GM18907 (cell line): Measurements from ENCODE around the gene DYNC2LI1.

ENCODE experiments used
- ATAC-seq: cut with Tn5 transposase; IDR thresholded peaks from one replicate; pipeline ENCODE4 v1.9.1; 2021; ENCODE audit warnings: mild to moderate bottlenecking, moderate library complexity; ENCODE audit not compliant: unreplicated experiment

The DYNC2LI1 gene

DNA sequence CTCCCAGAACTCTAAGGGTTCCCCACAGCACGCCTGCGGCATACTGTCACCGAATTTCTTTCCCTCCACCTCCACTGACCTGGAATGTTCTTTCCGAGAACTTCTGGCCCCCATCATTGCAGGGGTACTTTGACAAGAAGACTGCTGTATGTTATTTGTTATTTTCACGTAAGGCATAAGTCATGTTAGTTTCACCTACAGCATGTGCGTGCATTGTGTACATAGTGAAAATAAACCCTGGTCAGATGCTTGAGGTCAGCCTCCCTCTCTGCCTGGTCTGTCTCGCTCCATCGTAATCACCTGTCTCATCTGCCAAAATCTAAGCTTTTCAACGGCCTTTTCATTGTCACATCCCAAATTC is 69.0 kb downstream of the DYNC2LI1 start:
- ATAC-seq = no peak

DNA sequence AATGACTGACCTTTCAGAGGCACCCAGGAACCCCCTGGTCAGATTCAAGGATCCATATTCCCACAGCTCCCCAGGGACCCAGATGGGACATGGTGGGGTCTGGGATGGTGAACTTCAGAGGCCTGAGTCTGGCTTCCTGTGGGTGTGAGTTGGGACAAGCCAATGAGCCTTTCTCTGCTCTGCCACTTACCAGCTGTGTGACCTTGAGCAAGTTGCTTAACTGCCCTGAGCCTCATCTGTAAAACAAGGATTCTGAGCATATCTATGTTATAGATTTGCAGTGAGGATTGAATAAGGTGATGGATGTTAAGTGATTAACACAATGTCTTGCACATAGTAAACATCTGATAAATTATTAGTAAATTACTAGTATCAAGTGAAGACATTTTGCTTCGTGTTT is 71.3 kb downstream of the DYNC2LI1 start:
- ATAC-seq = no peak

DNA sequence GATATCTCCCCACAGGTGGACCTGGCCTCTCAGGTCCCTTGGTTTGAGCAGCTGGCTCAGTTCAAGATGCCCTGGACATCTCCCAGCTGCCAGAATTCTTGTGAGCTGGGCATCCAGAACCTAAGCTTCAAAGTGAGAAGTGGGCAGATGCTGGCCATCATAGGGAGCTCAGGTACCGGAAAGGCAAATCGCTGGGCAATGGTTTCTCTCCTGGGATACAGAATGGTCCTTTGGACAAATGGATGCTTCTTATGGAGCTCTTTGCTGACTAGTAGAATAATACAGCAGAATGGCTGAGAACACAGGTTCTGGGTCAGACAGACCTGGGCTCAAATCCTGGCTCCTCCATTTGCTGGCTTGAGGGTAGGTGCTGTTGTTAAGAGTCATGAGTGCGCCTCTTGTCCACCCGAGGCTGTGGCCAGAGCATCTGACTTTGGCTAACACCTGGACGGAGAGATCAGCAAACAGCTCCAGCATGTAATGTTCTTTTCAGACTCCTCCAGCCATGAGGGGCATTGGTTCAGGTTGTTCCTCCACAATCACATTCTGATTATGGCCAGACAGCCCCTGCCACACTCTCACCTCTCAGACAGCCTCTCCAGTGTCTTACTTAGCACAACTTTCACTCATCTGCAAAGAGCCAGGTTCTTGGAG is 72.4 kb downstream of the DYNC2LI1 start:
- no peak for ATAC-seq

DNA sequence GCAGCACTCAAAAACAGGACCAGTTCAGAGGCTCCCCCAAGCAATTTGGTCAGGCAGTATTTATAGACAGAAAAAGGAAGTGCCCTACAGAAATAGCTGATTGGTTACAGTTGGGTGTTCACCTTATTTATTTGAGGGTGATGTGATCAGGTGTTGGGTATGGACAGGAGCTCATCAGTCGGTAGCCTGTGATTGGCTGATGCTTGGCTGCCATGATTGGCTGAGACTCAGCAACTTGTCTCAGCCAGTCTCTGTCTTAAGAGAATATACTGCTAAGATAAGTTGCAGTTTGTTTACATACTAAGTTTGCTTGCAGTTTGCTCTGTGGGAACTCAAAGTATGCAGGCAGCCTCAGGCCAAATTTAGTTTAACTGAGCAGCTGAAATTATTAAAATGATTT is 74.4 kb downstream of the DYNC2LI1 start:
- no peak for ATAC-seq

DNA sequence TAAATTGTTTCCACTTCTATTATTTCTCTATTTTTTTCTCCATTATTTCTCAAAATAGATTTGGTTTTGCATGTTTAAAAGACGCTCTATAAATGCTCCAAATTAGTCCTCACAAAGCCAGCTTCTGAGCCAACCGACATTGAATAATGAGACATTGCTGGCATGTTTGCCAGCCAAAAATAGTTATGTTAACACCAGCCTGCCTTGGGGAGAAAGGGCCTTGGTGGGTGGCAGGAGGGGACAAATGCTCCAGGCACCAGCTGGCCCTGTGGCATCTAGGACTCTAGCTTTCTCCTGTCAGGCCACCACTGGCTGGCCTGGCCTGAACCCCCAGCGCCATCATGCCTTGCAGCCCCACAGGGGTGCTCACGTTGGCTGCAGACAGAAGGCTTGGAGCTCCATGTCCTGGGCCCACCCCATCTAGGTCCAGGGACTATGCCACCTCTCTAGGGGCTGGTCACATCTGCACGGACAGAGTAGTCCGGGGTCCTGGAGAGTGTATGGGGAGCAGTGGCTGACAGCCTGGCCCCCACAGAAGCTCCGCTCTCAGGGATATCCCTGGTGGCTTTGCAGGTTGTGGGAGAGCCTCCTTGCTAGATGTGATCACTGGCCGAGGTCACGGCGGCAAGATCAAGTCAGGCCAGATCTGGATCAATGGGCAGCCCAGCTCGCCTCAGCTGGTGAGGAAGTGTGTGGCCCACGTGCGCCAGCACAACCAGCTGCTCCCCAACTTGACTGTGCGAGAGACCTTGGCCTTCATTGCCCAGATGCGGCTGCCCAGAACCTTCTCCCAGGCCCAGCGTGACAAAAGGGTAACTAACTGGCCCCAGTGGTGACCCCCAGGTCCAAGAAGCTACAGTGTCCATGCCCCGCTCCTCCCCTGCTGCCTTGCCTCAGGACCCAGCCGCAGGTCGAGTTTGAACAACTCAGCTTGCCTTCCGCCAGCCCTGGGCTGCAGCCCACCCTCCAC is 77.5 kb downstream of the DYNC2LI1 start:
- no peak for ATAC-seq

DNA sequence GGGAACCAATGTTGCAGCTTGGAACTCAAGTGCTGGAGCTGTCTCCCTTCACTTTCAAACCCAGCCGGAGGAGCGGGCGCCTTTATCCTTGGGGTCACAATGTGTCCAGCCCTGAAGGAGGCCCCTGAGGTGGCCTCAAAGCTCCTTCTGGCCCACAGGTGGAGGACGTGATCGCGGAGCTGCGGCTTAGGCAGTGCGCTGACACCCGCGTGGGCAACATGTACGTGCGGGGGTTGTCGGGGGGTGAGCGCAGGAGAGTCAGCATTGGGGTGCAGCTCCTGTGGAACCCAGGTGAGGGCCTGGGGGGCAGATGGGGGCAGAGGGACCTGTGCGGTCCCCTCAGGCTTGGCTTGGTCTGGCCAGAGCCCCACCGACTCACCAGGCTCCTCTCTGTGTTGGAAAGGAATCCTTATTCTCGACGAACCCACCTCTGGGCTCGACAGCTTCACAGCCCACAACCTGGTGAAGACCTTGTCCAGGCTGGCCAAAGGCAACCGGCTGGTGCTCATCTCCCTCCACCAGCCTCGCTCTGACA is 78.4 kb downstream of the DYNC2LI1 start:
- no peak for ATAC-seq

DNA sequence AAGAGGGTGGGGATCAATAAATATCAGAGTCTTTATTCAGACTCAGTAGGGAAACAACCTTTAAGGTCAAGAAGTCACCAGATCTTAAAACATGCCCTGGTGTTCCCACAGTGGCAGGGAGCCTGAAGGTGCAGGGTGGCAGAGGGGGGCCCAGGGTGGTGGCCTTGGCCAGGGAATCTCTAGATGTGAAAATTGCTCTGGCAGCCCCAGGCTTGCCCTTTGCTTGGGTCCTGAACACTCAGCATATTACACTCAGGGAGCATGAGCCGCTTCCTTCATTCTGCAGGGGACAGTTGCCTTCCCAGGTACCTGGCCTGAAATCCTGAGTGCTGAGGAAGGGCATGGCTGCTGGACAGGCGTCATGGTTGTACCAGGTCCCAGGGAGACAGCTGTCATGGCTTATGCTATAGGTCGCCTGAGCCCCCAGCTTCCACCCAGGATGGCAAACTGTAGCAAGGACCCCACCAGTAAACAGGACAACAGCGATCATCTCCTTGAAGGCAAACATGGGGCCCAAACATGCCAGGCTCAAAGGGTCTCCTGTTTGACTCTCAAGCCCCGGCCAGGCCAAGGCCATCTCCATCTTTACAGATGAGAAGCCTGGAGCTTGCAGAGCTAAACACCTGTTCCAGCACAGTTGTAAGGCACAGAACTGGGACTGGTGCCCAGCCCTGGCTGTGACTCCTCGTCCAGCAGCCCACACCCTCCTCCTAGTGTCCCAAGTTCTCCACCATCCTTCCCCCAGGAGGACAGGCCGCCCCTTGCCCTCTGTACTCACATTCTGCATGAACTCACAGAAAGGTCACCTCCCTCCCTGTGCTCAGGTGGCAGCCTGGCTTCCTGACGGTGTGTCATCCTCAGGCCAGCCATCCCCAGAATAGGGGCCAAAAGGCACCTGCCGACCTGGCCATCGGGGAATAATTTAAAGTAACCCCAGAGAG is 79.6 kb downstream of the DYNC2LI1 start:
- ATAC-seq = no peak

DNA sequence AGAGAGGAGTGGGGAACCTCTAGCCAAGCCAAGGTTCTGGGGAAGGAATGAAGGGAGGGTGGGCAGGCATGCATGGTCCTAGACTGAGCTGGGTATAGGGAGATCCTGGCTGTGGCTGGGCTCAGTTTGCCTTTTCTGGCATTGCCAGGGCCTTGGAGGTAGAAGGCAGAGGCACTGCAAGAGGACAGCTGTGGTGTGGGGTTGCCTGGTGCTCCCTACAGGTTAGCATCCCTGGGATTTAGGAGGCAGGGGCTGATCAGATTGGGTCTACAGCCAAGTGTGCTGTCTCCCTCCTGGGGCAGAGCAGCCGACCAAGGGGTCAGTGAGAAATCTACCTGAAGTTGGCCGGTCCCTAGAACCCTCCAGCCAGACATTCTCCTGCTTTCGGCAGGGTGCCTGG is 80.8 kb downstream of the DYNC2LI1 start:
- ATAC-seq = no peak

DNA sequence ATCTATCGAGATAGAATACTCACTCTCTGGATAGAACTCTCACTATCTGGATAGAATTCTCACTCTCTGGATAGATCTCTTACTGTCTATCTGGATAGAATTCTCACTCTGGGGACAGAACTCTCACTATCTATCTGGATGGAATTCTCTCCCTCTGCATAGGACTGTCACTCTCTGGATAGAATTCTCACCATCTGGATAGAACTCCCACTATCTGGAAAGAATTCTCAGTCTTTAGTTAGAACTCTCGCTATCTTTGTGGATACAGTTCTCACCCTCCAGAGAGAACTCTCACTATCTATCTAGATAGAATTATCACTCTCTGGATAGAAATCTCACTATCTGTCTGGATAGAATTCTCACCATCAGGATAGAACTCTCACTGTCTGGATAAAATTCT is 81.5 kb downstream of the DYNC2LI1 start:
- ATAC-seq = no peak
